Neural cell (in vitro differentiated cells): Measurements from ENCODE around the gene TNRC6A.

Experiments used
- EP300 ChIP-seq: fragments of 450-650 bp; conservative IDR thresholded peaks from 2 replicates; pipeline ENCODE4 v1.6.1; 2014; ENCODE audit warnings: antibody characterized with exemption, mild to moderate bottlenecking, moderate library complexity; ENCODE audit not compliant: poor library complexity, severe bottlenecking
- POLR2AphosphoS5 ChIP-seq: IDR thresholded peaks from 2 replicates; pipeline ENCODE4 v1.6.1; 2012
- REST ChIP-seq: IDR thresholded peaks from 2 replicates; pipeline ENCODE4 v1.6.1; 2012; ENCODE audit warnings: borderline replicate concordance
- TAF1 ChIP-seq: IDR thresholded peaks from 2 replicates; pipeline ENCODE4 v1.6.1; 2012; ENCODE audit warnings: low read depth
- TF ChIP-seq, protein P1 (sequence below): fragments of 450-650 bp; IDR thresholded peaks from 2 replicates; pipeline ENCODE4 v1.5.1; 2014; ENCODE audit warnings: antibody characterized with exemption, mild to moderate bottlenecking, moderate library complexity; ENCODE audit not compliant: poor library complexity, severe bottlenecking

- TF ChIP-seq, protein P1, sequence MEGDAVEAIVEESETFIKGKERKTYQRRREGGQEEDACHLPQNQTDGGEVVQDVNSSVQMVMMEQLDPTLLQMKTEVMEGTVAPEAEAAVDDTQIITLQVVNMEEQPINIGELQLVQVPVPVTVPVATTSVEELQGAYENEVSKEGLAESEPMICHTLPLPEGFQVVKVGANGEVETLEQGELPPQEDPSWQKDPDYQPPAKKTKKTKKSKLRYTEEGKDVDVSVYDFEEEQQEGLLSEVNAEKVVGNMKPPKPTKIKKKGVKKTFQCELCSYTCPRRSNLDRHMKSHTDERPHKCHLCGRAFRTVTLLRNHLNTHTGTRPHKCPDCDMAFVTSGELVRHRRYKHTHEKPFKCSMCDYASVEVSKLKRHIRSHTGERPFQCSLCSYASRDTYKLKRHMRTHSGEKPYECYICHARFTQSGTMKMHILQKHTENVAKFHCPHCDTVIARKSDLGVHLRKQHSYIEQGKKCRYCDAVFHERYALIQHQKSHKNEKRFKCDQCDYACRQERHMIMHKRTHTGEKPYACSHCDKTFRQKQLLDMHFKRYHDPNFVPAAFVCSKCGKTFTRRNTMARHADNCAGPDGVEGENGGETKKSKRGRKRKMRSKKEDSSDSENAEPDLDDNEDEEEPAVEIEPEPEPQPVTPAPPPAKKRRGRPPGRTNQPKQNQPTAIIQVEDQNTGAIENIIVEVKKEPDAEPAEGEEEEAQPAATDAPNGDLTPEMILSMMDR = no peak
- TF ChIP-seq REST = no peak
- no peak for TF ChIP-seq EP300
- no peak for TF ChIP-seq TAF1
- no peak for TF ChIP-seq POLR2AphosphoS5
Measured at GRCh38 chr16:24721830-24722238, 7.6 kb upstream of the TNRC6A start.
